ENCODE results near the gene POU2AF1.

DNA sequence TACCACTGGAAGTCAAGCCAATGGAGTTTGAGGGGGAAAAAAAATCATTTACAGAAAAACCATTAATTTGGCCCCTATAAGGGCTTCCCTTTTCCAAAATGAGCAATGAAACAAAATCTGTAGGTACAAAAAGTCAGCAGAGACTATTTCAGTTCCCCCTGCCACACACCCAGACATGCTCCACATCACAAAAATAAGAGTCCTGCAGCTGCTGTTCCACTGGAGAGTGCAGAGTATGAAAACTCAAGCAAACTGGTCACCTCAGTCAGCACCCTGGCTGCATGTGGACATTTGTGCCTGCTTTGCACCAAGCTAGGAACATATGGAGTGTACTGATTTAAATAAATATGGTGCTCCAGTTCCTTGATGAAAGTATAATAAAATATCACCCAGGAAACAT, 15.1 kb downstream of the POU2AF1 start:
- TF ChIP-seq EZH2 (IDR thresholded peaks at IDR 0.05) (no peak), POLR2AphosphoS5 (IDR thresholded peaks at IDR 0.05; ENCODE audit: borderline replicate concordance, low read depth, low read length) (no peak)
